Endodermal cell (in vitro differentiated cells): ENCODE results near the gene ARHGAP27. TPM values are rescaled to one million over a fixed set of nuclear protein-coding genes. Genes with fewer than 3 reads are reported as not detected.

ENCODE experiments used
- DNase-seq: peaks from one replicate; pipeline ENCODE4 v3.0.0-alpha.2; 2017
- H3K27ac ChIP-seq: 2 replicates; pipeline ENCODE4 v1.5.1; 2013; ENCODE audit warnings: mild to moderate bottlenecking, low read depth, low read length, moderate library complexity
- H3K27me3 ChIP-seq: 2 replicates; pipeline ENCODE4 v1.6.1; 2013; ENCODE audit warnings: mild to moderate bottlenecking, low read length, moderate library complexity; ENCODE audit not compliant: insufficient read depth, control insufficient read depth, poor library complexity, severe bottlenecking
- H3K36me3 ChIP-seq: 2 replicates; pipeline ENCODE4 v1.7.0; 2013; ENCODE audit warnings: mild to moderate bottlenecking, low read length, moderate library complexity; ENCODE audit not compliant: control insufficient read depth, insufficient read depth
- H3K4me1 ChIP-seq: one replicate; pipeline ENCODE4 v1.7.0; 2013; ENCODE audit warnings: low read length; ENCODE audit not compliant: control insufficient read depth, insufficient read depth
- H3K4me3 ChIP-seq: 2 replicates; pipeline ENCODE4 v1.5.1; 2013; ENCODE audit warnings: mild to moderate bottlenecking, low read length, moderate library complexity
- H3K9ac ChIP-seq: 2 replicates; pipeline ENCODE4 v1.6.1; 2013; ENCODE audit warnings: mild to moderate bottlenecking, low read length, moderate library complexity; ENCODE audit not compliant: poor library complexity, severe bottlenecking; ENCODE audit errors: extremely low read depth
- H3K9me3 ChIP-seq: 2 replicates; pipeline ENCODE4 v1.6.1; 2013; ENCODE audit warnings: mild to moderate bottlenecking, low read length, moderate library complexity; ENCODE audit not compliant: control insufficient read depth
- H3K27ac Mint-ChIP-seq: 2 replicates; pipeline ENCODE4 v1.8.0; 2020; ENCODE audit warnings: mixed read lengths
- H3K27me3 Mint-ChIP-seq: 2 replicates; pipeline ENCODE4 v1.8.0; 2021; ENCODE audit warnings: mild to moderate bottlenecking, mixed read lengths; ENCODE audit not compliant: insufficient read depth
- H3K36me3 Mint-ChIP-seq: 2 replicates; pipeline ENCODE4 v1.8.0; 2020; ENCODE audit warnings: low read depth, mixed read lengths
- H3K4me1 Mint-ChIP-seq: 2 replicates; pipeline ENCODE4 v1.8.0; 2020; ENCODE audit warnings: mixed read lengths
- H3K4me3 Mint-ChIP-seq: 2 replicates; pipeline ENCODE4 v1.8.0; 2020; ENCODE audit warnings: mild to moderate bottlenecking, moderate library complexity, mixed read lengths
- H3K9me3 Mint-ChIP-seq: 2 replicates; pipeline ENCODE4 v1.8.0; 2020; ENCODE audit warnings: mild to moderate bottlenecking, mixed read lengths
- WGBS, 2 experiments: methylation state at CpG; one replicate each; pipeline versions ENCODE4 v1.1.5 to v1.1.7; 2013; ENCODE audit warnings: missing lambda C conversion rate in 2 of 2, mixed read lengths in 1 of 2; ENCODE audit not compliant: insufficient coverage in 1 of 2, insufficient read length in 1 of 2; 5-methylcytosine and 5-hydroxymethylcytosine counted together
- total RNA-seq, 2 donors: library from RNA; stranded (reverse); fragmentation: NEBNext Ultra II Directional in 1 of 2; extraction: Animal tissue kit (Norgen Biotek cat#: 25700) in 1 of 2; gene quantifications; 2 replicates in 1 of 2; 3 replicates in 1 of 2; pipeline ENCODE4 v1.2.1, GENCODE V29; 2021
- TF ChIP-seq, protein P1 (sequence below): fragments of 200-600 bp; sonication (generic); conservative IDR thresholded peaks from 2 replicates; pipeline ENCODE4 v1.5.0; 2021; ENCODE audit warnings: antibody characterized with exemption, mild to moderate bottlenecking

Gene ARHGAP27
- total RNA-seq, 2 donors from 2014 or later, result 16.4 to 20.6 TPM

DNA sequence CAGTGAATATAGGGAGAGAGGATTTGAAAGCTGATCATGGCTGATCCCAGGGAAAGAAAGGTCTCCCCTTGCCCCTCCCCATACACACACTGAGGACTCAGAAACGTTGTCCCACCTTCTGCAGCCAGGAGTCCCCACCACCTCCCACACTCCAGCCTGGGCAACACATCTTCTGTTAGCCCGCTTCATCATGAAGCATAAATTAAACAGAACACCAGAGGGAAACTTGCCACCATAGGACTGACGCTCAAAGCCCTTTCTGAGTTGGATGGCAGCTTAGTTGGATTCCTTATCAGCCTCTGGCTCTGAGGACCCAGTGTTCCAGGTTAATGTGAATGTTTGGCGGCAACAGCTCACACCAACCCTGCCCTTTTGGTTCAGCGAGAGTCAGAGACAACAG, 33.9 kb downstream of the ARHGAP27 start:
- H3K27me3 Mint-ChIP-seq, result no peaks in the 10 kb centered on the region
- no peak overlapping the region for H3K4me3 Mint-ChIP-seq
- Histone ChIP-seq H3K27ac (no peak overlapping the region), H3K4me1 (peaks cover 3% of the 10 kb centered on the region), H3K27me3 (no peaks in the 10 kb centered on the region), H3K9me3 (no peaks in the 10 kb centered on the region), H3K36me3 (no peaks in the 10 kb centered on the region), H3K9ac (no peak overlapping the region), H3K4me3 (no peak overlapping the region)
- peaks cover 31% of the 10 kb centered on the region for H3K36me3 Mint-ChIP-seq
- peaks cover 2% of the 10 kb centered on the region for H3K4me1 Mint-ChIP-seq
- no peak for DNase-seq
- WGBS, 2 experiments, result 78 to 81% methylated on average over 3 to 5 of the region's 5 CpGs
- no peak overlapping the region for H3K27ac Mint-ChIP-seq
- peaks cover 4% of the 10 kb centered on the region for H3K9me3 Mint-ChIP-seq
- TF ChIP-seq, protein P1, sequence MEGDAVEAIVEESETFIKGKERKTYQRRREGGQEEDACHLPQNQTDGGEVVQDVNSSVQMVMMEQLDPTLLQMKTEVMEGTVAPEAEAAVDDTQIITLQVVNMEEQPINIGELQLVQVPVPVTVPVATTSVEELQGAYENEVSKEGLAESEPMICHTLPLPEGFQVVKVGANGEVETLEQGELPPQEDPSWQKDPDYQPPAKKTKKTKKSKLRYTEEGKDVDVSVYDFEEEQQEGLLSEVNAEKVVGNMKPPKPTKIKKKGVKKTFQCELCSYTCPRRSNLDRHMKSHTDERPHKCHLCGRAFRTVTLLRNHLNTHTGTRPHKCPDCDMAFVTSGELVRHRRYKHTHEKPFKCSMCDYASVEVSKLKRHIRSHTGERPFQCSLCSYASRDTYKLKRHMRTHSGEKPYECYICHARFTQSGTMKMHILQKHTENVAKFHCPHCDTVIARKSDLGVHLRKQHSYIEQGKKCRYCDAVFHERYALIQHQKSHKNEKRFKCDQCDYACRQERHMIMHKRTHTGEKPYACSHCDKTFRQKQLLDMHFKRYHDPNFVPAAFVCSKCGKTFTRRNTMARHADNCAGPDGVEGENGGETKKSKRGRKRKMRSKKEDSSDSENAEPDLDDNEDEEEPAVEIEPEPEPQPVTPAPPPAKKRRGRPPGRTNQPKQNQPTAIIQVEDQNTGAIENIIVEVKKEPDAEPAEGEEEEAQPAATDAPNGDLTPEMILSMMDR, result peak; percentile 53

DNA sequence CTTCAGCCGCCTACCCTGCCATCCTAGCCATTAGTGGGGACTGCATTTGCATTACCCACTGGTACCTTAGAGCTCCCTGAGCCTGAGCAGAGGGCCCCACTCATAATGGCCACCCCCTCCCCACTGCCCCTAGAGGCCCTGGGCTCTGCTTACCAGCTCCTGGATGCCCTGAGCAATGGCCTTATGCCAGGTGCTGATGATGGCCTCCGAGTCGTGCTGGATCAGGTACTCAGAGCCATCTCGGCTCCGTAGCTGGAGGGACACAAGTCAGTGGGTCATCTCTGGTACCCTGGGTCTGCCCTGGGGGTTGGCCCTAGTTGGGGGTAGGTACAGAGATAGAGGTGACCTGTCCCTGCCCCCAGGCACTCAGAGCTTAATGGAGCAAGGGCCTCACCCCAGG, 34.9 kb downstream of the ARHGAP27 start:
- WGBS, 2 experiments, result 78 to 96% methylated on average over 1 to 5 of the region's 5 CpGs
- Mint-ChIP-seq H3K27ac (no peak overlapping the region), H3K4me1 (peaks cover 2% of the 10 kb centered on the region), H3K9me3 (peaks cover 4% of the 10 kb centered on the region), H3K36me3 (peaks cover 29% of the 10 kb centered on the region), H3K4me3 (no peak overlapping the region), H3K27me3 (peaks cover 5% of the 10 kb centered on the region)
- Histone ChIP-seq H3K4me1 (no peaks in the 10 kb centered on the region), H3K27me3 (no peaks in the 10 kb centered on the region), H3K4me3 (no peak overlapping the region), H3K27ac (no peak overlapping the region), H3K9ac (no peak overlapping the region), H3K9me3 (no peaks in the 10 kb centered on the region), H3K36me3 (no peaks in the 10 kb centered on the region)
- no peak for DNase-seq
- TF ChIP-seq, protein P1, result no peak

DNA sequence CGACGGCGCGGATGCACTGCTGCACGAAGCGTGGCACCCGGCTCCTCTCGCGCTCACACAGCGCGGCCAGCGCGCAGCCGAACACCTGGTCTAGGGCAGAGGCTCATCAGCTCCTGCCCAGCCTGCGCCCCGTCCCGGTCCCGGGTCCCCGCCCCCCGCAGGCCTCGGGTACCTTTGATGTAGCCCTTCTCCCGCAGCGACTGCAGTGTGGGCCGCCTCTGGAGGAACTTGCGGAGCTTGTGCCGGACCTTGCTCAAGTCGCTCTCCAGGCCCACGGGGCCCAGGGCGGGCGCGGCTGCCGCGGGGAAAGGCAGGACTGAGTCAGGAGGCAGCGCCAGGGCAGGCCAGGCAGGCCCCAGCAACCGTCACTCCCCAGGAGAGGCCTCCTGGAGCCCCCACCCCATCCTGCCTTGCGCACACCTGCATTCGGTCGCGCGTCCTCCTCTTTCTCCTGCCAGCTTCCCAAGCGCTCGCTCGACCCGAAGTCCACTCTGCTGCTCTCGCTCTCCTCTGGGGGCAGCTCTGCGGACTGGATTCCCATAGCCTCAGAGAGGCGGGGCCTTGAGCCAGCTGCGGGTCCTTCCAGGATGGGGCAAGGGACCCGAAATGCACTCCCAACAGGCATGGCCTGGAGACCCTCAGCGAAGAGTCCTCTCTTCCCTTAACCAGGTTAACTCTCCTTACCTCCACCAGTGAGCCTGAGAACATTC, 36.0 kb downstream of the ARHGAP27 start:
- Mint-ChIP-seq H3K27me3 (peaks cover 8% of the 10 kb centered on the region), H3K27ac (no peak overlapping the region), H3K36me3 (peaks cover 29% of the 10 kb centered on the region), H3K4me1 (peaks cover 2% of the 10 kb centered on the region), H3K4me3 (no peak overlapping the region), H3K9me3 (peaks cover 4% of the 10 kb centered on the region)
- WGBS, 2 experiments, result 94 to 97% methylated on average over 35 to 50 of the region's 50 CpGs
- no peaks in the 10 kb centered on the region for H3K9me3 ChIP-seq
- H3K9ac ChIP-seq, result no peak overlapping the region
- H3K4me1 ChIP-seq, result no peaks in the 10 kb centered on the region
- H3K27ac ChIP-seq, result no peak overlapping the region
- DNase-seq, result no peak
- TF ChIP-seq, protein P1, result no peak
- no peak overlapping the region for H3K4me3 ChIP-seq
- no peaks in the 10 kb centered on the region for H3K36me3 ChIP-seq
- H3K27me3 ChIP-seq, result no peaks in the 10 kb centered on the region
